Glomerular visceral epithelial cell (primary cell): ENCODE measurements around the gene ARVCF.

Experiments used
- DNase-seq: peaks from one replicate; pipeline ENCODE4 v3.0.0-alpha.2; 2016; ENCODE audit errors: extremely low spot score

Gene ARVCF

DNA sequence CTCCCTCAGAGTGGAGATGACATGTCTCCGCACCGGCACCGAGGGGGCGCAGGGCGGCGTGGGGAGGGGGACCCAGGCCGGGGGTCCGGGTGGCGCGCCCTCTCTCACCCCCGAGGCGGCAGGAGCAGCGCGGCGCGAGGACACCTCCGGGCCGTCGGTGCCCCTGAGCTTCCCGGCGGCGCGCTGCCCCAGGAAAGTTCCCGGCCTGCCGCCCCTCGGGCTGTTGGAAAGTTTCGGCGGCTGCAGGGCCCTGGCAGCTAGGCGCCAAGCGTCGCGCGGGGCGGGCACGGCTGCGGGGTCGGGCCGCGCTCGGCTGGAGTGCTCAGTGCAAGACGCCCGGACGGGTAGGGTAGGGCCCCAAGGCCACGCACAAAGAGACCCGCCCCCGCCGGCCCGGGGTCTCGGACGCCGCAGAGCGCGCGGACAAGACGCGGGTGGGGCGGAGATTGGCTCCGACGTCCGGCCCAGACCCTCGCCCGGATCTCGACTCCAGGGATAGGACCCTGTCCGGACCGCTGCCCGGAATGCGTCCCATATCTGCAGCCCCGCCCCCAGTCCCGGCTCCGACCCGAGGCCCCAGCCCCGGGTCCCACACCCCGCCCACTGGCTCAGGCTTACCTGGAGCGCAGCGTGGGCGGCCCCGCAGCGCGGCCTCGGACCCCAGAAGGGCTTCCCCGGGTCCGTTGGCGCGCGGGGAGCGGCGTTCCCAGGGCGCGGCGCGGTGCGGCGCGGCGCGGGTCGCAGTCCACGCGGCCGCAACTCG lies 471 bp downstream of the ARVCF start:
- peak; percentile 16 for DNase-seq

- DNase-seq, result no peak
Observed at GRCh38 chr22:20015187-20015625, 1.4 kb downstream of the ARVCF start.

GRCh38 chr22:20014526-20015186 lies 2.0 kb downstream of the ARVCF start:
- no peak for DNase-seq

GRCh38 chr22:20013382-20013871 lies 3.2 kb downstream of the ARVCF start:
- DNase-seq, result peak; percentile 31

- DNase-seq, result no peak
Observed at GRCh38 chr22:20012741-20013331, 3.8 kb downstream of the ARVCF start.

DNA sequence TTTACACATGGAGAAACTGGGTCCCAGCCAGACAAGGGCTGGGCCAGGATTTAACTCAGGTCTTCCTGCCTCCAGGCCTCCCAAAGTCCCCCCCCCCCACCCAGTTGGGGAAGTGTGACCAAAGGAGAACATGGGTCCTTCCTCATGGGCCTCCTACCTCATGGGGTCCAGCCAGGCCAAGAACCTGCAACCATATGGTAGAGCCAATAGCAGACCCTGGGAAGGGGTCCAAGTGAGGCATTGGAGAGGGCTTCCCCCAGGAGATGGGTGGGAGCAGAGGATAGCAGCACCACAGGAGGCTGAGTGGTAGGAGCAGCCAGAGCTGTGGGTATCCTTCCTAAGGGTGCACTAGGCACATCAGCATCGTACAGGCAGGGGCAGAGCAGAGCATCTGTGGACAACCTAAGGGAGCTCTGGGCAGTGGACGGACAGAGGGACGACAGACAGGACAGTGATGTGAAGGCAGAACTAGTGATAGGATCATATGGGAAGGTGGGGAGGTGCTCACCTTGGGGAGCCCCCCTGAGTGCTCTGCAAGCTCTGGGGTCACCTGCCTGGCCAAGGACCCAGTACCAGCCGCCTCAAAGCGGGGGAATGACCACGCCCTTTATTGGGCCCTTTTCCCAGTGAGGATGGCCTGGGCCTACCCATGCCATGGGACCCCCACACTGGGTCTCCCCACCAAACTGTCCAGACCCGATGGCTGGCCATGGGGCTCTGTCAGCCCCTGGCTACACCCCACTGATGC lies 4.5 kb downstream of the ARVCF start:
- DNase-seq, result no peak

GRCh38 chr22:20011123-20011992 lies 5.3 kb downstream of the ARVCF start:
- DNase-seq, result no peak

DNA sequence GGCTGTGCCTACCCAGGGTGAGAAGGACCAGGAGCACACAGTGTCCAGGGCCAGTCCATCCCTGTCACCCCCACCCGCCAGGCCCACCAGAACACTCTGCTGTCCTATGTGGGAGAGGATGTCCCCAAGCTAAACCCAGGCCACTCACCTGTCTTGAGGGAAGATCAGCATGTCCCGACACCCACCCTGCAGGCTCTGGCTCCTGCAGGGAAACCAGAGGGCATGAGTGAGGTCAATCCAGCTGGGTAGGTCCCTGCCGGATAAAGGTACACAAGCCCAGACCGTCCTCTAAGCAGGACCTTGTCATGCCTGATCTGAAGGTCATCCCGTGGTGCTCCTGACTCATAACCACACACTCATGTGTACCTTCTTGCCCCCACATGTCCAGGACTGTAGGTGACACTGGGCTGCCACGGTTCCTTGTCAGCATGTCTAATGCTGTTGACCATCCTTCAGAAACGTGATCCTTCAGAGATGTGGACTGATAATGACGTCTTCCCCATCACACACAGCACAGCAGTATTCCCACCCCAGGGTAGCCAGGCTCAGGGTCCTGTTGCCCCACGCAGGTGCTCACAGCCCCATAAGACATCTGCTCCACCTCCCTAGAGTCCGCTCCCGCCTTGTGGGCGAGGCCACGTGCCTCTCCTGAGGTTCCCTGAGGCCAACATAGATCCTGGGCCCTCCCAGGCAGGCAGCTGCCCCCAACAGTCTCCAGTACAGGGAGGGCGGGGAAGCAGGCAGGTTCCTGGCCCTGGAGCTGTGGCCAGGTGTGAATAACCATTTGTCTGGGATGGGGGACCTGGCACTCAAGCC lies 6.1 kb downstream of the ARVCF start:
- no peak for DNase-seq

- no peak for DNase-seq
Observed at GRCh38 chr22:20009582-20010306, 6.9 kb downstream of the ARVCF start.

GRCh38 chr22:20009018-20009491 lies 7.6 kb downstream of the ARVCF start:
- DNase-seq, result no peak

GRCh38 chr22:20008221-20008995 lies 8.2 kb downstream of the ARVCF start:
- DNase-seq, result no peak

GRCh38 chr22:20004464-20004863 lies 12.2 kb downstream of the ARVCF start:
- DNase-seq, result no peak

- DNase-seq, result no peak
Observed at GRCh38 chr22:20003304-20003703, 13.3 kb downstream of the ARVCF start.

GRCh38 chr22:20002636-20003035 lies 14.0 kb downstream of the ARVCF start:
- DNase-seq, result no peak

DNA sequence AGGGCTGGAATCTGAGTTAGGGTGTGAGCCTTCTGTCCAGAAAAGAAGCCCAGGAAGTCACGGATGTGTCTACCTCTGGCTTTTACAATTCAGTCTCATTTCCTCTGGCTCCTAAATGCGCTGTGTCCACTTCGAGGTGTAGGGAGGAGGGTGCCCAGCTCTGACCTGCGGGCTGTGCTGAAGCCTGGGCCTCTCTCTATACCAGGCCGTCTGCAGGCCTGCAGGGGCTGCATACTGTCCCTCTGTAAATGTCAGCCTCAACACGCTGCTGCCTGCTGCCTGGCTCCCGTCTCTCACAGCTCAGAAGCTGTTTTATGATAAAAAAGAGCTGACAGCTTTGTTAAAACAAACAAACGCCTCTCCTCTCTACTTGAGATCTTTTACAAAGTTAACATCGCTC lies 14.5 kb downstream of the ARVCF start:
- DNase-seq, result no peak

DNA sequence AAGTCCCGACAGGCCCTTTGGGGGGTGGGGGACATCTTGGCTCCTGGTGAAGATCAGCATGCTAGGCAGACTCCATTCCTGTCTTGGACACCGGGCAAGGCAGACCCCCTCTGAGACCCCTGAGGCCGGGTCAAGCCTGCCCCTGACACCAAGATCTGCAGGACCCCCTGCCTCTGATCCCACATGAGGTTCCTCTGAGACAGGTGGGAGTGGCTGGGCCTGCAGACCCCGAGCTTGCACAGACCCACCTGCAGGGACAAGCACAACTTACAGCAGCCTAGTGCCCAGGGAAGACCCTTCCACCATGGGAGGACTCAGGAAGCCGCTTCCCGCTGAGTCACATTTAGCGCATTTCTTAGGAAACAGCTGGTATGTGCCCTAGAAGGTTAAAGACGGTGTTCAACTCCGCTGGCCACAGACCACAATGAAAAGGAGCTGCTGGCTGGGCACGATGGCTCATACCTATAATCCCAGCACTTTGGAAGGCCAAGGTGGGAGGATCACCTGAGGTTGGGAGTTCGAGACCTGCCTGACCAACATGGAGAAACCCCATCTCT lies 15.5 kb downstream of the ARVCF start:
- DNase-seq, result no peak

- DNase-seq, result no peak
Observed at GRCh38 chr22:20000246-20001081, 16.2 kb downstream of the ARVCF start.
